Measurements from ENCODE around the gene TENM4.

Gene TENM4

GRCh38 chr11:79470161-79470560 is 29.3 kb upstream of the TENM4 start:
- Histone ChIP-seq H3K9me3 (ENCODE audit: control insufficient read depth, low read length) (no peaks in the 10 kb centered on the region), H3K4me1 (ENCODE audit: control insufficient read depth, insufficient read depth, low read length) (no peaks in the 10 kb centered on the region), H3K4me3 (ENCODE audit: low read length) (no peak overlapping the region), H3K9ac (ENCODE audit: low read length) (no peak overlapping the region), H3K27me3 (ENCODE audit: control insufficient read depth, insufficient read depth, low read length) (no peaks in the 10 kb centered on the region), H3K36me3 (ENCODE audit: control insufficient read depth, insufficient read depth, low read length) (no peaks in the 10 kb centered on the region)

- Histone ChIP-seq H3K4me3 (ENCODE audit: low read length) (no peak overlapping the region), H3K9me3 (ENCODE audit: control insufficient read depth, low read length) (no peaks in the 10 kb centered on the region), H3K9ac (ENCODE audit: low read length) (no peak overlapping the region), H3K36me3 (ENCODE audit: control insufficient read depth, insufficient read depth, low read length) (no peaks in the 10 kb centered on the region), H3K4me1 (ENCODE audit: control insufficient read depth, insufficient read depth, low read length) (no peaks in the 10 kb centered on the region), H3K27me3 (ENCODE audit: control insufficient read depth, insufficient read depth, low read length) (no peaks in the 10 kb centered on the region)
Measured at GRCh38 chr11:79467761-79468160, 26.9 kb upstream of the TENM4 start.

- Histone ChIP-seq H3K36me3 (ENCODE audit: control insufficient read depth, insufficient read depth, low read length) (no peaks in the 10 kb centered on the region), H3K4me3 (ENCODE audit: low read length) (no peak overlapping the region), H3K9ac (ENCODE audit: low read length) (no peak overlapping the region), H3K27me3 (ENCODE audit: control insufficient read depth, insufficient read depth, low read length) (no peaks in the 10 kb centered on the region), H3K4me1 (ENCODE audit: control insufficient read depth, insufficient read depth, low read length) (no peaks in the 10 kb centered on the region), H3K9me3 (ENCODE audit: control insufficient read depth, low read length) (no peaks in the 10 kb centered on the region)
Measured at GRCh38 chr11:79466411-79466810, 25.6 kb upstream of the TENM4 start.

GRCh38 chr11:79465160-79465559 is 24.3 kb upstream of the TENM4 start:
- Histone ChIP-seq H3K4me1 (ENCODE audit: control insufficient read depth, insufficient read depth, low read length) (no peaks in the 10 kb centered on the region), H3K36me3 (ENCODE audit: control insufficient read depth, insufficient read depth, low read length) (no peaks in the 10 kb centered on the region), H3K9me3 (ENCODE audit: control insufficient read depth, low read length) (no peaks in the 10 kb centered on the region), H3K9ac (ENCODE audit: low read length) (no peak overlapping the region), H3K27me3 (ENCODE audit: control insufficient read depth, insufficient read depth, low read length) (no peaks in the 10 kb centered on the region), H3K4me3 (ENCODE audit: low read length) (no peak overlapping the region)

GRCh38 chr11:79461666-79462645 is 21.1 kb upstream of the TENM4 start:
- H3K9ac ChIP-seq (ENCODE audit: low read length) = no peak overlapping the region
- H3K4me3 ChIP-seq (ENCODE audit: low read length) = no peak overlapping the region
- H3K9me3 ChIP-seq (ENCODE audit: control insufficient read depth, low read length) = no peaks in the 10 kb centered on the region
- H3K4me1 ChIP-seq (ENCODE audit: control insufficient read depth, insufficient read depth, low read length) = no peaks in the 10 kb centered on the region
- no peaks in the 10 kb centered on the region for H3K27me3 ChIP-seq (ENCODE audit: control insufficient read depth, insufficient read depth, low read length)
- H3K36me3 ChIP-seq (ENCODE audit: control insufficient read depth, insufficient read depth, low read length) = no peaks in the 10 kb centered on the region

- H3K27me3 ChIP-seq (ENCODE audit: control insufficient read depth, insufficient read depth, low read length) = no peaks in the 10 kb centered on the region
- no peak overlapping the region for H3K4me3 ChIP-seq (ENCODE audit: low read length)
- H3K4me1 ChIP-seq (ENCODE audit: control insufficient read depth, insufficient read depth, low read length) = no peaks in the 10 kb centered on the region
- H3K36me3 ChIP-seq (ENCODE audit: control insufficient read depth, insufficient read depth, low read length) = no peaks in the 10 kb centered on the region
- H3K9me3 ChIP-seq (ENCODE audit: control insufficient read depth, low read length) = no peaks in the 10 kb centered on the region
- H3K9ac ChIP-seq (ENCODE audit: low read length) = no peak overlapping the region
Measured at GRCh38 chr11:79461144-79461543, 20.3 kb upstream of the TENM4 start.

- H3K4me3 ChIP-seq (ENCODE audit: low read length) = no peak overlapping the region
- H3K27me3 ChIP-seq (ENCODE audit: control insufficient read depth, insufficient read depth, low read length) = no peaks in the 10 kb centered on the region
- no peaks in the 10 kb centered on the region for H3K9me3 ChIP-seq (ENCODE audit: control insufficient read depth, low read length)
- no peaks in the 10 kb centered on the region for H3K36me3 ChIP-seq (ENCODE audit: control insufficient read depth, insufficient read depth, low read length)
- no peak overlapping the region for H3K9ac ChIP-seq (ENCODE audit: low read length)
- H3K4me1 ChIP-seq (ENCODE audit: control insufficient read depth, insufficient read depth, low read length) = no peaks in the 10 kb centered on the region
Measured at GRCh38 chr11:79458709-79459108, 17.9 kb upstream of the TENM4 start.

GRCh38 chr11:79456501-79456900 is 15.7 kb upstream of the TENM4 start:
- H3K4me1 ChIP-seq (ENCODE audit: control insufficient read depth, insufficient read depth, low read length) = no peaks in the 10 kb centered on the region
- H3K27me3 ChIP-seq (ENCODE audit: control insufficient read depth, insufficient read depth, low read length) = no peaks in the 10 kb centered on the region
- no peaks in the 10 kb centered on the region for H3K36me3 ChIP-seq (ENCODE audit: control insufficient read depth, insufficient read depth, low read length)
- H3K9ac ChIP-seq (ENCODE audit: low read length) = no peak overlapping the region
- no peaks in the 10 kb centered on the region for H3K9me3 ChIP-seq (ENCODE audit: control insufficient read depth, low read length)
- no peak overlapping the region for H3K4me3 ChIP-seq (ENCODE audit: low read length)

- Histone ChIP-seq H3K4me3 (ENCODE audit: low read length) (no peak overlapping the region), H3K27me3 (ENCODE audit: control insufficient read depth, insufficient read depth, low read length) (no peaks in the 10 kb centered on the region), H3K4me1 (ENCODE audit: control insufficient read depth, insufficient read depth, low read length) (no peaks in the 10 kb centered on the region), H3K9me3 (ENCODE audit: control insufficient read depth, low read length) (no peaks in the 10 kb centered on the region), H3K36me3 (ENCODE audit: control insufficient read depth, insufficient read depth, low read length) (no peaks in the 10 kb centered on the region), H3K9ac (ENCODE audit: low read length) (no peak overlapping the region)
Measured at GRCh38 chr11:79453617-79454016, 12.8 kb upstream of the TENM4 start.

- Histone ChIP-seq H3K9me3 (ENCODE audit: control insufficient read depth, low read length) (no peaks in the 10 kb centered on the region), H3K9ac (ENCODE audit: low read length) (no peak overlapping the region), H3K27me3 (ENCODE audit: control insufficient read depth, insufficient read depth, low read length) (peaks cover 13% of the 10 kb centered on the region), H3K36me3 (ENCODE audit: control insufficient read depth, insufficient read depth, low read length) (no peaks in the 10 kb centered on the region), H3K4me3 (ENCODE audit: low read length) (no peak overlapping the region), H3K4me1 (ENCODE audit: control insufficient read depth, insufficient read depth, low read length) (no peaks in the 10 kb centered on the region)
Measured at GRCh38 chr11:79449040-79449439, 8.2 kb upstream of the TENM4 start.

- H3K9me3 ChIP-seq (ENCODE audit: control insufficient read depth, low read length) = no peaks in the 10 kb centered on the region
- no peaks in the 10 kb centered on the region for H3K4me1 ChIP-seq (ENCODE audit: control insufficient read depth, insufficient read depth, low read length)
Measured at GRCh38 chr11:79447038-79447786, 6.4 kb upstream of the TENM4 start.

GRCh38 chr11:79444923-79445322 is 4.1 kb upstream of the TENM4 start:
- H3K27me3 ChIP-seq (ENCODE audit: control insufficient read depth, insufficient read depth, low read length) = peaks cover 47% of the 10 kb centered on the region
- no peaks in the 10 kb centered on the region for H3K9me3 ChIP-seq (ENCODE audit: control insufficient read depth, low read length)
- H3K36me3 ChIP-seq (ENCODE audit: control insufficient read depth, insufficient read depth, low read length) = no peaks in the 10 kb centered on the region
- H3K4me3 ChIP-seq (ENCODE audit: low read length) = no peak overlapping the region
- peaks cover 7% of the 10 kb centered on the region for H3K4me1 ChIP-seq (ENCODE audit: control insufficient read depth, insufficient read depth, low read length)
- H3K9ac ChIP-seq (ENCODE audit: low read length) = no peak overlapping the region

More at GRCh38 chr11:79447038-79447786, 6.4 kb upstream of the TENM4 start:
- H3K4me3 ChIP-seq (ENCODE audit: low read length) = no peak overlapping the region
- H3K9ac ChIP-seq (ENCODE audit: low read length) = no peak overlapping the region
- peaks cover 25% of the 10 kb centered on the region for H3K27me3 ChIP-seq (ENCODE audit: control insufficient read depth, insufficient read depth, low read length)
- no peaks in the 10 kb centered on the region for H3K36me3 ChIP-seq (ENCODE audit: control insufficient read depth, insufficient read depth, low read length)

All from mucosa of stomach (tissue), 1 donor.